Esophagus muscularis mucosa (tissue), 4 donors: ENCODE measurements around the gene KAT2B. TPM values are rescaled to one million over a fixed set of nuclear protein-coding genes. Genes with fewer than 3 reads are reported as not detected.

Experiments used
- DNase-seq: peaks from one replicate; pipeline ENCODE4 v3.0.0-alpha.2; 2017; ENCODE audit errors: extremely low spot score
- H3K27ac ChIP-seq, 4 donors: fragments of 200-600 bp; sonication (generic); replicated peaks in 1 of 4; 1 replicate in 3 of 4; 2 replicates in 1 of 4; pipeline ENCODE4 v1.5.1; 2016 to 2019; ENCODE audit warnings: mild to moderate bottlenecking in 1 of 4
- H3K27me3 ChIP-seq, 4 donors: fragments of 200-600 bp; sonication (generic); one replicate each; pipeline versions ENCODE4 v1.5.1 to v1.6.0; 2016 to 2019
- H3K36me3 ChIP-seq, 4 donors: fragments of 200-600 bp; sonication (generic); one replicate each; pipeline ENCODE4 v1.5.1; 2016 to 2019
- H3K4me1 ChIP-seq, 4 donors: fragments of 200-600 bp; sonication (generic); one replicate each; pipeline ENCODE4 v1.5.1; 2016 to 2019
- H3K4me3 ChIP-seq, 4 donors: fragments of 200-600 bp; sonication (generic); 1 replicate in 2 of 4; 2 replicates in 2 of 4; pipeline ENCODE4 v1.5.1; 2016 to 2019; ENCODE audit warnings: mild to moderate bottlenecking in 4 of 4, moderate library complexity in 1 of 4
- H3K9me3 ChIP-seq, 4 donors: fragments of 200-600 bp; sonication (generic); 1 replicate in 3 of 4; 2 replicates in 1 of 4; pipeline ENCODE4 v1.5.1; 2016 to 2019
- EP300 ChIP-seq: sonication (generic); formaldehyde crosslinking; IDR thresholded peaks from one replicate; pipeline ENCODE4 v1.6.1; 2017; ENCODE audit warnings: antibody characterized with exemption
- POLR2A ChIP-seq: fragments of 450-650 bp; IDR thresholded peaks from one replicate; pipeline ENCODE4 v1.6.1; 2017; ENCODE audit warnings: antibody characterized with exemption, moderate library complexity, mild to moderate bottlenecking, low read depth
- POLR2AphosphoS5 ChIP-seq, 2 donors: sonication (generic); formaldehyde crosslinking; IDR thresholded peaks; one replicate each; pipeline ENCODE4 v1.6.1; 2017; ENCODE audit warnings: antibody characterized with exemption in 2 of 2
- WGBS: methylation state at CpG from one replicate; pipeline ENCODE4 v1.1.5; 2018; 5-methylcytosine and 5-hydroxymethylcytosine counted together
- intact Hi-C: fragments of 100-400 bp; cut with DNase I; formaldehyde crosslinking; loops from one replicate; pipeline ENCODE4 v1.15.1; 2023
- total RNA-seq, 4 donors: library from RNA; depleted of rRNA; stranded (reverse); fragments of >200 nt; gene quantifications; one replicate each; pipeline versions ENCODE4 v1.1.0 to v1.2.1, GENCODE V29; 2016
- TF ChIP-seq, protein P1 (sequence below), 3 experiments: fragments of 200-600 bp in 2 of 3; fragments of 450-650 bp in 1 of 3; sonication (generic) in 2 of 3; IDR thresholded peaks; one replicate each; pipeline ENCODE4 v1.5.1; 2017 to 2019; ENCODE audit warnings: antibody characterized with exemption in 3 of 3, mild to moderate bottlenecking in 2 of 3, moderate library complexity in 1 of 3

The KAT2B gene
- total RNA-seq, 4 donors from 2014 or later: 37.8 to 58.5 (median 49.5) TPM

DNA sequence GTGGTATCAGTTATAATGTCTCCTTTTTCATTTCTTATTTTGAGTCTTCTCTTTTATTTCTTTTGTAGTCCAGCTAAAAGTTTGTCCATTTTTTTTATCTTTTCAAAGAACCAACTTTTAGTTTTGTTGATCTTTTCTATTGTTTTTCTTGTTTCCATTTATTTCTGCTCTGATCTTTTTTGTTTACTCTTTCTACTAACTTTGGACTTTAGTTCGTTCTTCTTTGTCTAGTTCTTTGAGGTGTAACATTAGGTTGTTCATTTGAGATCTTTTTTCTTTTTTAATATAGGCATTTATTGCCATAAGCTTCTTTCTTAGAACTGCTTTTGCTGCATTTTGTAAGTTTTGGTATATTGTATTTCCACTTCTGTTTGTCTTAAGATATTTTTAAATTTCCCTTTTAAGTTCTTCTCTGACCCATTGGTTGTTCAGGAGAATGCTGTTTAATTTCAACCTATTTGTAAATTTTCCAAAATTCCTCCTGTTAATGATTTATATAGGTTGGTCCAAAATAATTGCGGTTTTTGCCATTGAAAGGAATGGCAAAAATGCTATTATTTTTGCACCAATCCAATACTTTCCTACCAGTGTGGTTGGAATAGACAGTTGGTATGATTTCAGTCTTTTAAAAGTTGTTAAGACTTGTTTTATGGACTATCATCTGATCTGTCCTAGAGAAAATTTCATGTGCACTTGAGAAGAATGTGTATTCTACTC lies 51.2 kb downstream of the KAT2B start:
- Histone ChIP-seq H3K27me3 (no peaks in the 10 kb centered on the region), H3K4me1 (peaks cover 0 to 10% (median 9%) of the 10 kb centered on the region in 4 donors), H3K4me3 (no peak overlapping the region), H3K9me3 (peaks cover 0 to 12% (median 0%) of the 10 kb centered on the region in 4 donors), H3K36me3 (peaks cover 0 to 22% (median 2%) of the 10 kb centered on the region in 4 donors), H3K27ac (no peak overlapping the region)
- 96% methylated on average over 2 of the region's 2 CpGs for WGBS
- intact Hi-C loops: no loop called here
- no peak for TF ChIP-seq EP300
- TF ChIP-seq POLR2AphosphoS5 (IDR thresholded peaks at IDR 0.05): no peak
- TF ChIP-seq POLR2A: no peak
- TF ChIP-seq, protein P1, sequence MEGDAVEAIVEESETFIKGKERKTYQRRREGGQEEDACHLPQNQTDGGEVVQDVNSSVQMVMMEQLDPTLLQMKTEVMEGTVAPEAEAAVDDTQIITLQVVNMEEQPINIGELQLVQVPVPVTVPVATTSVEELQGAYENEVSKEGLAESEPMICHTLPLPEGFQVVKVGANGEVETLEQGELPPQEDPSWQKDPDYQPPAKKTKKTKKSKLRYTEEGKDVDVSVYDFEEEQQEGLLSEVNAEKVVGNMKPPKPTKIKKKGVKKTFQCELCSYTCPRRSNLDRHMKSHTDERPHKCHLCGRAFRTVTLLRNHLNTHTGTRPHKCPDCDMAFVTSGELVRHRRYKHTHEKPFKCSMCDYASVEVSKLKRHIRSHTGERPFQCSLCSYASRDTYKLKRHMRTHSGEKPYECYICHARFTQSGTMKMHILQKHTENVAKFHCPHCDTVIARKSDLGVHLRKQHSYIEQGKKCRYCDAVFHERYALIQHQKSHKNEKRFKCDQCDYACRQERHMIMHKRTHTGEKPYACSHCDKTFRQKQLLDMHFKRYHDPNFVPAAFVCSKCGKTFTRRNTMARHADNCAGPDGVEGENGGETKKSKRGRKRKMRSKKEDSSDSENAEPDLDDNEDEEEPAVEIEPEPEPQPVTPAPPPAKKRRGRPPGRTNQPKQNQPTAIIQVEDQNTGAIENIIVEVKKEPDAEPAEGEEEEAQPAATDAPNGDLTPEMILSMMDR (IDR thresholded peaks at IDR 0.05): no peak
- DNase-seq: no peak

DNA sequence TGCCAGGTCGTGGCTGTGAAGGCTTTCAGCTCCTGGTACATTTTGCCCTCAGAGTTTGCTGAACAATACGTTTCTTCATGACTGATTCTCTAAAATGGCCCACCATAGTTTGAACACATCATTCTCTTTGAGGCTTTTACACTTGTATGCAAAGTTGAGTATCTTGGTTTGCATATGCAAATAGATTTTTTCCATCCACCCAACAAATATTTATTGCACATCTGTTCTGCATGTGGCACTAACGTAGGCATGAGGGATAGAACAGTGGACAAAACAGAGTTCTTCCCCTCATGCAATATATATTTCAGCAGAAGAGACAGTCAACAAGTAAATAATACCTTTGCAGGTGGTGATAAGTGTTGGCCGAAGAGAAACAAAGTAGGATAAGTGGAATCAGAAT lies 55.2 kb downstream of the KAT2B start:
- H3K27me3 ChIP-seq: no peaks in the 10 kb centered on the region
- H3K36me3 ChIP-seq: peaks cover 0 to 19% (median 6%) of the 10 kb centered on the region in 4 donors
- TF ChIP-seq POLR2AphosphoS5 (IDR thresholded peaks at IDR 0.05) (no peak), POLR2A (no peak), EP300 (no peak)
- TF ChIP-seq, protein P1 (IDR thresholded peaks at IDR 0.05): no peak
- DNase-seq: no peak
- intact Hi-C loops: loop anchor here (5.0 kb wide), 1 partner anchor 53 kb away; the partner anchor contains the start of gene KAT2B
- no peaks in the 10 kb centered on the region for H3K9me3 ChIP-seq
- no peak overlapping the region for H3K27ac ChIP-seq
- H3K4me1 ChIP-seq: peaks cover 0 to 36% (median 30%) of the 10 kb centered on the region in 4 donors
- no peak overlapping the region for H3K4me3 ChIP-seq
- 93% methylated on average over 4 of the region's 4 CpGs for WGBS

DNA sequence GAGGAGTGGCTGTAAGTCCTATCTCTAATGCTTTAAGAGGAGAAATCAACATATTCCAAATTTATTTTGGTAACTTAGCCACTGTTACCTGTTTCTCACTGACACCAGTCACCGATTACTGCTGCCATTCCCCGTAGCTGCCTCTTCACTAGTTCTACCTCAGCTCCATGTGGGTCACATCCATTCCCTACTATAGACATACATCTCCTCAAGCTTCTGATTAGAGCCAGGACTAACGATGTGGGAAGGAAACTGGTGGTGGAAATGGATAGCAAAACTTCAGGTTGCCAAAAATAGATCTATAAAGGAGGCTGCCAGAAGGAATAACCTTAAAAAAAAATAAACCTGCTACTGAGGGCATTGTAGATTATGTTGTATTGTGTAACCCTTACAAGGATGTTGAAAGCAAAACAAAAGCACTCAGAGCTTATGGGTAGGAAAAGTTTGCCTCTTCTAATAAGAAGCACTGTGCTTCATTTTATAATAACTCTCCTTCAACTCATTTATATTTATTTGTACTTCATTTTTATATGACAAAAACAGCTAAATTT lies 56.0 kb downstream of the KAT2B start:
- no peak for DNase-seq
- no peak for TF ChIP-seq POLR2AphosphoS5 (IDR thresholded peaks at IDR 0.05)
- TF ChIP-seq POLR2A: no peak
- TF ChIP-seq EP300: no peak
- TF ChIP-seq, protein P1 (IDR thresholded peaks at IDR 0.05): no peak
- Histone ChIP-seq H3K9me3 (no peaks in the 10 kb centered on the region), H3K27ac (peak overlapping the region in 3 of 4 donors; percentile 14 to 61 (median 49)), H3K4me1 (peaks cover 0 to 36% (median 30%) of the 10 kb centered on the region in 4 donors), H3K36me3 (peaks cover 0 to 24% (median 6%) of the 10 kb centered on the region in 4 donors), H3K4me3 (no peak overlapping the region), H3K27me3 (no peaks in the 10 kb centered on the region)
- intact Hi-C loops: loop anchor here (5.0 kb wide), 1 partner anchor 54 kb away; the partner anchor contains the start of gene KAT2B
- 68% methylated on average over 3 of the region's 3 CpGs for WGBS

DNA sequence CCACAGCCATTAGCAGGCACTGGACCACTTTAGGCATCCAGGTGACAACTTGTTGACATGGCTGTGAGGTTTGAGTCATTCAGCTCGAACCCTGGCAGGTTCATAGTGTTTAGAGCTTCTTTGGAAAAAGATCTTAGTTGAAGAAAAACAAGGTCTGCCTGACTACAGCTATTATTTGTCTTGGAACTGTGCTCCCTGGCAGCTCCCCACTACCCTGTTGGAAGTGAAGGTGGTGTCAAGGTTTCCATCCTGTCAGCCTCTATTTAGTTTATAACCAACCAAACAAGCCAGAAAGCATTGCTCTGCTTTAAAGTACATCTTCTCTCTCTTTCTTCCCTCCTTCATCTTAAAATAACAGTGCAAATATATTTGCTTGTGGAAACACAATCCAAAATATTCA lies 56.8 kb downstream of the KAT2B start:
- Histone ChIP-seq H3K4me3 (no peak overlapping the region), H3K4me1 (peaks cover 0 to 36% (median 30%) of the 10 kb centered on the region in 4 donors), H3K9me3 (no peaks in the 10 kb centered on the region), H3K27me3 (no peaks in the 10 kb centered on the region), H3K27ac (peak overlapping the region in 3 of 4 donors; percentile 14 to 61 (median 49)), H3K36me3 (peaks cover 0 to 29% (median 6%) of the 10 kb centered on the region in 4 donors)
- 13% methylated on average over 1 of the region's 1 CpG for WGBS
- intact Hi-C loops: loop anchor here (5.0 kb wide), 1 partner anchor 55 kb away; the partner anchor contains the start of gene KAT2B
- no peak for DNase-seq
- TF ChIP-seq POLR2AphosphoS5 (IDR thresholded peaks at IDR 0.05): no peak
- TF ChIP-seq, protein P1 (IDR thresholded peaks at IDR 0.05): no peak
